ENCODE results near the gene PPP1R9A.
A peak's percentile ranks its signal among the peaks of the same experiment; 100 is the strongest.

The PPP1R9A gene

GRCh38 chr7:95041031-95041430 lies 133.6 kb downstream of the PPP1R9A start:
- no peak for DNase-seq

- peak; percentile 52 for DNase-seq
Observed at GRCh38 chr7:95045236-95045923, 138.0 kb downstream of the PPP1R9A start.

GRCh38 chr7:95046494-95047240 lies 139.3 kb downstream of the PPP1R9A start:
- no peak for DNase-seq

GRCh38 chr7:95047291-95047690 lies 139.9 kb downstream of the PPP1R9A start:
- no peak for DNase-seq

GRCh38 chr7:95052566-95053094 lies 145.2 kb downstream of the PPP1R9A start:
- no peak for DNase-seq

GRCh38 chr7:95054386-95054785 lies 147.0 kb downstream of the PPP1R9A start:
- no peak for DNase-seq

- no peak for DNase-seq
Observed at GRCh38 chr7:95055295-95055694, 147.9 kb downstream of the PPP1R9A start.

GRCh38 chr7:95056107-95056739 lies 148.8 kb downstream of the PPP1R9A start:
- no peak for DNase-seq

- DNase-seq, result no peak
Observed at GRCh38 chr7:95056901-95057300, 149.5 kb downstream of the PPP1R9A start.

GRCh38 chr7:95059842-95060313 lies 152.5 kb downstream of the PPP1R9A start:
- no peak for DNase-seq

- no peak for DNase-seq
Observed at GRCh38 chr7:95062901-95063300, 155.5 kb downstream of the PPP1R9A start.

GRCh38 chr7:95066737-95067530 lies 159.5 kb downstream of the PPP1R9A start:
- no peak for DNase-seq

GRCh38 chr7:95088536-95089215 lies 181.3 kb downstream of the PPP1R9A start:
- DNase-seq, result no peak

- DNase-seq, result no peak
Observed at GRCh38 chr7:95089414-95090315, 182.3 kb downstream of the PPP1R9A start.

GRCh38 chr7:95092324-95092723 lies 184.9 kb downstream of the PPP1R9A start:
- no peak for DNase-seq

GRCh38 chr7:95095259-95095965 lies 188.0 kb downstream of the PPP1R9A start:
- DNase-seq, result no peak

- no peak for DNase-seq
Observed at GRCh38 chr7:95095966-95096540, 188.7 kb downstream of the PPP1R9A start.

GRCh38 chr7:95097291-95097690 lies 189.9 kb downstream of the PPP1R9A start:
- no peak for DNase-seq

- no peak for DNase-seq
Observed at GRCh38 chr7:95097851-95098250, 190.5 kb downstream of the PPP1R9A start.

- no peak for DNase-seq
Observed at GRCh38 chr7:95099106-95099505, 191.7 kb downstream of the PPP1R9A start.
